ENCODE data around the gene RALGAPB.

Gene RALGAPB

DNA sequence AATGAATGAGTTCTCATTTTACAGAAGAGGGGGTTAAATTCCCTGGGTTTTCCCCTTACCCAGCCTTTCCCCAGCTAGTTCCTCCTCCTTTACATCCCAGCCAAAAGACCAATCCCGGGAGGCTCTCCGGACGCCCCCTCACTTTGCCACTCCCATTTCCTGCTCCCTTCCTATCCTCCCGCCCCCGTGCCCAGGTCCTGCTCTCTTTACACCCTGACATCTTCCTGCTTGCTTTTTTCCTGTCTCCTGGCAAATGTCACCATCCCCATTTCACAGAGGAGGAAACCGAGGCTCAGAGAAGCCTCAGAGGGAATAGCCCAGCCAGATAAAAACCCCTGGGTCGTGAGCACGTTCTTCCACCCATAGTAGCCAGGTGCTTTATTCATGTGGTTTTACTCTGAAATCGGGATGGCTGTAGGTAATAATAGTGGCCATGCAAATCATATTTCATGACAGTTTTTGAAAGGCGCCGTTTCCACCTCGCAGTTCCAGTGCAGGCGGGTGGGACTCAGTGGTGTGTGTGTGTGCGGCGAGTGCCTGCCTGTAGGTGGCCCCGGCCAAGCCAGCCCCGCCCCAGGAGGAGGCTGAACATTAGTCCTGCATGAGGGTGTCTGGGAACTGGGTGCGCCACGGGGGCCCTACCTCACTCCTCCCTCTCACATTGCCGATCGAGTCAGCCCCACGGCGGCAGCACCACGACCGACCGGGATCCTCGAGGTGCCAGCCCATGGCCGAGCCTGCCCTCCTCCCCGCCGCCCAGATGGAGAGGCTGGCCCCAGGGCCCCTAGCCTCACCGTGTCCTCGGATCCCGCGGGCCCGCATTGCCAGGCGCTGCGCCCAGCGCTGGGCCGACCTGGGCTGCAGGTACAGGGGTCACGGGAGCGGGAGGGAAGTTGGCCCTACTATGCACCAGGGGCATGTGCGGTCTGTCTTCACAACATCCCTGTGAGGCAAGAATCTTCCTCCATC, 128.9 kb downstream of the RALGAPB start, which contains the start of gene ARHGAP40:
ARHGAP40 (plus strand) TSS at position 594 of the 969 bp plus-strand sequence.
- TF ChIP-seq, protein P1, sequence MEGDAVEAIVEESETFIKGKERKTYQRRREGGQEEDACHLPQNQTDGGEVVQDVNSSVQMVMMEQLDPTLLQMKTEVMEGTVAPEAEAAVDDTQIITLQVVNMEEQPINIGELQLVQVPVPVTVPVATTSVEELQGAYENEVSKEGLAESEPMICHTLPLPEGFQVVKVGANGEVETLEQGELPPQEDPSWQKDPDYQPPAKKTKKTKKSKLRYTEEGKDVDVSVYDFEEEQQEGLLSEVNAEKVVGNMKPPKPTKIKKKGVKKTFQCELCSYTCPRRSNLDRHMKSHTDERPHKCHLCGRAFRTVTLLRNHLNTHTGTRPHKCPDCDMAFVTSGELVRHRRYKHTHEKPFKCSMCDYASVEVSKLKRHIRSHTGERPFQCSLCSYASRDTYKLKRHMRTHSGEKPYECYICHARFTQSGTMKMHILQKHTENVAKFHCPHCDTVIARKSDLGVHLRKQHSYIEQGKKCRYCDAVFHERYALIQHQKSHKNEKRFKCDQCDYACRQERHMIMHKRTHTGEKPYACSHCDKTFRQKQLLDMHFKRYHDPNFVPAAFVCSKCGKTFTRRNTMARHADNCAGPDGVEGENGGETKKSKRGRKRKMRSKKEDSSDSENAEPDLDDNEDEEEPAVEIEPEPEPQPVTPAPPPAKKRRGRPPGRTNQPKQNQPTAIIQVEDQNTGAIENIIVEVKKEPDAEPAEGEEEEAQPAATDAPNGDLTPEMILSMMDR (IDR thresholded peaks at IDR 0.05; ENCODE audit: low read length, missing control alignments) = peak; percentile 14
- no peak for DNase-seq (ENCODE audit: low read depth)
- no peak within 1 kb of the TSS for H3K4me3 ChIP-seq (replicated peaks; ENCODE audit: low read depth, low read length)

DNA sequence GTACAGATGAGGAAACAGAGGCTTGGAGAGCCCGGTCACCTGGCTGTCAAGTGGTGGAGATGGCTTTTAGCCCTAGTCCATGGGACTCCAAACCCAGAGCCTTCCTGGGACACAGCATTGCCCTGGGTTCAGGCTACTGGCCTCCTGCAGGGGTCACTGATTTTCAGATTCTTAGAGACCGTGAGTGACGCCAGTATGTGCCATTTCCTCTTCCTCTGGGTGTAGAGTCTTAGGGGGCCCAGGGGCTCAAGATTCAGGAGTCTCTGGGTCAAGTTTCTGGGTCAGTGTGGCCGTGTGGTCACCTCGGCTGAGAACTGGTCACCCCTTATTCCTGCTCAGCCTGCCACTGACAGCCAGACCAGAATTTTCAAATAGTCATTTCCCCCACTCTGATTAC, 129.5 kb downstream of the RALGAPB start:
- no peak overlapping the region for H3K4me3 ChIP-seq (replicated peaks; ENCODE audit: low read depth, low read length)
- no peak for DNase-seq (ENCODE audit: low read depth)
- TF ChIP-seq, protein P1 (IDR thresholded peaks at IDR 0.05; ENCODE audit: low read length, missing control alignments) = no peak

DNA sequence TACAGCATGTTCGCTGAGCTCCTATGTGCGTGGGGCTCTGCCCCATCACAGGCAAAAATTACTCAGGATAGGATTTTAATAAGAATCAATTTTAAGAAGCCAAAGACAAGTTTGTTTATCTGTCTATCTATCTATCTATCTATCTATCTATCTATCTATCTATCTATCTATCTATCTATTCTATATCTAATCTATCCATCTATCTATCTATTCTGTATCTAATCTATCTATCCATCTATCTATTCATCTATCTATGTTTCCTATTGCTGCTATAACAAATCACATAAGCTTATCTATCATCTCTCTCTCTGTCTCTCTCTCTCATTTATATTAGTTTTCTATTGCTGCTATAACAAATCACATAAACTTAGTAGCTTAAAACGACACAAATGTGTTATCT, 130.6 kb downstream of the RALGAPB start:
- no peak for DNase-seq (ENCODE audit: low read depth)
- no peak overlapping the region for H3K4me3 ChIP-seq (replicated peaks; ENCODE audit: low read depth, low read length)
- TF ChIP-seq, protein P1 (IDR thresholded peaks at IDR 0.05; ENCODE audit: low read length, missing control alignments) = no peak

DNA sequence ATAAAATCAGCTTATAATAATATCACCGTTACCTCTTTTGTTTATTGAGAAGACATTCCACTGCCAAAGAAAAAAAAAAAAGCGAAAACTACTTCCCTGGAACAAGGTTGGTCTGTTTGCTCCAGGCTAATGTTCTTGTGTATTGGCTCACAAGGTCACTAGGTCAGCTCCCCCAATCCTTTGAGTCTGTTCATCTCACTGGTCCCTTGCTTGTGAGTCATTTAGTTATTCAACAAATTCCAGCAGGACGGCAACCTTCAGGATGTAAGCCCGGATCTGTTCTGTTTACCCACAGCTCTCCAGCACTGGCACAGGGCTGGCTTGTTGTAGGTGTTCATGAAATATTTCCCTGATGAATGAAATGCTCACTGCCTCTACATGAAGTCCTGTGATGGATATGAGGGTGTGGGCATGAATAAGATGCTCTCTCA, 132.2 kb downstream of the RALGAPB start:
- TF ChIP-seq, protein P1 (IDR thresholded peaks at IDR 0.05; ENCODE audit: low read length, missing control alignments) = no peak
- DNase-seq (ENCODE audit: low read depth) = peak; percentile 18
- H3K4me3 ChIP-seq (replicated peaks; ENCODE audit: low read depth, low read length) = no peak overlapping the region

DNA sequence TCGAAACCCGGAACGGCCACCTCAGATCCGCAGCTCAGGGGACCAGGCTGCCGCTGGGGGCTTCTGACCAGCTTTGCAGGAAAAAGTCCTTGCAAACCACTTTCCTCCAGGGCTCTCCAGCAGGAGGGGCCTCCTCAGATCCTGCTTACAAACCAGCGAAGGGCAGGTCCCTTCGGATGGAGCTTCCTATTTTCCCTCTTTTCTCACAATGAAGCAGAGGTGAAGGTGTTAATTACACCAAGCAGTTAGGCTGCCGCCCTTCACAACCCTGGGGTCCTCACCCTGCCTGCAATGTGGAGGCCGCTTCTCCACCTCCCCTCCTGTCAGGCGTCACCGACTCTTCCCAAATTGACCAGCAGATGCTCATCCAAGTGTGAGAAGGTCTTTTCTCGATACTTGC, 134.7 kb downstream of the RALGAPB start:
- TF ChIP-seq, protein P1 (IDR thresholded peaks at IDR 0.05; ENCODE audit: low read length, missing control alignments) = no peak
- no peak overlapping the region for H3K4me3 ChIP-seq (replicated peaks; ENCODE audit: low read depth, low read length)
- DNase-seq (ENCODE audit: low read depth) = no peak

DNA sequence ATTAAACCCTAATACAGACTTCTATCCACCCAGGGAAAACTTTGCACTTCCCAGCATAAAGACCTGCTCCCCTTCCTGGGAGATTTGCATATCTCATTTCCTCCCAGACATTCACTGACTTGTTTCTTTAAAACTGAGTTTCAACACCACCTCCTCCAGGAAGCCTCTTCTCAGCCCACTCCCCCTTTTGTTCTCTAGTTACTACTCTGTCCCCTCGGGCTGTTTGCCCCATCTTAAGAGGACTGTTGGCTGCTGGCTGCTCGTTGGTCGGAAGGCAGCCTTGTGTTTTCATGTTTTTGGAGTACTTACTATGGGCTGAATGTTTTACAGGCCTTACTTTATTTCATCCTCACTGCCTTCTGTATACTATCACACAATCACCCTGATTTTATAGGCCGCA, 135.5 kb downstream of the RALGAPB start:
- TF ChIP-seq, protein P1 (IDR thresholded peaks at IDR 0.05; ENCODE audit: low read length, missing control alignments) = no peak
- DNase-seq (ENCODE audit: low read depth) = no peak
- no peak overlapping the region for H3K4me3 ChIP-seq (replicated peaks; ENCODE audit: low read depth, low read length)

All from fibroblast of pulmonary artery (primary cell).